HepG2 (cell line): ENCODE results near the gene GPLD1. TPM values are rescaled to one million over a fixed set of nuclear protein-coding genes. Genes with fewer than 3 reads are reported as not detected.
A peak's percentile ranks its signal among the peaks of the same experiment; 100 is the strongest.

Experiments
- ELF1 ChIP-seq: sonication (generic); formaldehyde crosslinking; IDR thresholded peaks from 2 replicates; pipeline ENCODE4 v1.4.0; 2020; ENCODE audit warnings: missing genetic modification reagents
- GATAD1 ChIP-seq: IDR thresholded peaks from 2 replicates; pipeline ENCODE4 v1.6.1; 2016; ENCODE audit warnings: missing genetic modification reagents, missing compliant biosample characterization
- GTF3A ChIP-seq: sonication (generic); formaldehyde crosslinking; conservative IDR thresholded peaks from 2 replicates; pipeline ENCODE4 v1.4.0; 2020; ENCODE audit warnings: mild to moderate bottlenecking, missing genetic modification reagents
- IKZF1 ChIP-seq: fragments of 450-650 bp; IDR thresholded peaks from 2 replicates; pipeline ENCODE4 v1.7.1; 2016
- MEF2D ChIP-seq: sonication (generic); formaldehyde crosslinking; IDR thresholded peaks from 2 replicates; pipeline ENCODE4 v1.5.1; 2020; ENCODE audit warnings: mild to moderate bottlenecking, missing genetic modification reagents
- NFE2L1 ChIP-seq: sonication (generic); formaldehyde crosslinking; IDR thresholded peaks from 2 replicates; pipeline ENCODE4 v1.4.0; 2020; ENCODE audit warnings: missing genetic modification reagents, mild to moderate bottlenecking, borderline replicate concordance
- RCOR2 ChIP-seq: IDR thresholded peaks from 2 replicates; pipeline ENCODE4 v1.6.1; 2016; ENCODE audit warnings: missing biosample characterization, missing genetic modification reagents
- SMARCC2 ChIP-seq: fragments of 450-650 bp; IDR thresholded peaks from 2 replicates; pipeline ENCODE4 v1.6.1; 2017; ENCODE audit warnings: antibody characterized with exemption, mild to moderate bottlenecking
- SNAI1 ChIP-seq: sonication (generic); formaldehyde crosslinking; IDR thresholded peaks from 2 replicates; pipeline ENCODE4 v1.5.0; 2020; ENCODE audit warnings: mild to moderate bottlenecking, missing genetic modification reagents, borderline replicate concordance
- SPEN ChIP-seq: sonication (generic); formaldehyde crosslinking; IDR thresholded peaks from 2 replicates; pipeline ENCODE4 v1.5.1; 2020; ENCODE audit warnings: low read depth, mild to moderate bottlenecking, missing genetic modification reagents
- TAF15 ChIP-seq: fragments of 200-400 bp; formaldehyde crosslinking; IDR thresholded peaks from one replicate; pipeline ENCODE4 v1.6.1; 2018; ENCODE audit warnings: mild to moderate bottlenecking, low read depth, low read length; ENCODE audit not compliant: poor library complexity, severe bottlenecking
- TBX2 ChIP-seq: sonication (generic); formaldehyde crosslinking; IDR thresholded peaks from 2 replicates; pipeline ENCODE4 v1.5.0; 2020; ENCODE audit warnings: missing genetic modification reagents, mild to moderate bottlenecking, borderline replicate concordance
- ZFP82 ChIP-seq: sonication (generic); formaldehyde crosslinking; IDR thresholded peaks from 2 replicates; pipeline ENCODE4 v1.5.1; 2020; ENCODE audit warnings: mild to moderate bottlenecking, missing genetic modification reagents, borderline replicate concordance
- ZFY ChIP-seq: sonication (generic); formaldehyde crosslinking; IDR thresholded peaks from 2 replicates; pipeline ENCODE4 v1.4.0; 2020; ENCODE audit warnings: missing genetic modification reagents
- ZIK1 ChIP-seq: sonication (generic); formaldehyde crosslinking; IDR thresholded peaks from 2 replicates; pipeline ENCODE4 v1.5.0; 2020; ENCODE audit warnings: mild to moderate bottlenecking, low read depth, missing genetic modification reagents, borderline replicate concordance
- ZNF235 ChIP-seq: sonication (generic); formaldehyde crosslinking; IDR thresholded peaks from 2 replicates; pipeline ENCODE4 v1.8.1; 2023; ENCODE audit warnings: mild to moderate bottlenecking, missing genetic modification reagents, borderline replicate concordance
- ZNF260 ChIP-seq: sonication (generic); formaldehyde crosslinking; IDR thresholded peaks from 2 replicates; pipeline ENCODE4 v1.4.0; 2020; ENCODE audit warnings: missing genetic modification reagents, low read depth, mild to moderate bottlenecking, borderline replicate concordance
- ZNF773 ChIP-seq: sonication (generic); formaldehyde crosslinking; IDR thresholded peaks from 2 replicates; pipeline ENCODE4 v1.4.0; 2020; ENCODE audit warnings: missing genetic modification reagents, borderline replicate concordance
- ZNF790 ChIP-seq: sonication (generic); formaldehyde crosslinking; IDR thresholded peaks from 2 replicates; pipeline ENCODE4 v1.8.0; 2022; ENCODE audit warnings: missing genetic modification reagents, mild to moderate bottlenecking, borderline replicate concordance
- ZNF839 ChIP-seq: sonication (generic); formaldehyde crosslinking; IDR thresholded peaks from 2 replicates; pipeline ENCODE4 v1.4.0; 2020; ENCODE audit warnings: missing genetic modification reagents, mild to moderate bottlenecking, borderline replicate concordance
- polyA plus RNA-seq, 8 experiments: library from polyadenylated mRNA; depleted of rRNA in 3 of 8; stranded (reverse) in 7 of 8; unstranded in 1 of 8; fragments of >200 nt; fragmentation: Illumina TruSeq in 4 of 8; extraction: Trizol in 4 of 8; gene quantifications; 2 replicates each; pipeline versions ENCODE4 v1.2.1 to v1.2.3, GENCODE V29; 2011 to 2016; ENCODE audit warnings: low read depth in 4 of 8, missing spikeins in 1 of 8, mixed read lengths in 1 of 8; ENCODE audit not compliant: insufficient read depth in 1 of 8
- total RNA-seq, 5 experiments: library from RNA; depleted of rRNA; stranded (reverse); fragments of >200 nt; fragmentation: Illumina TruSeq; extraction: Trizol; gene quantifications; 2 replicates each; pipeline ENCODE4 v1.2.3, GENCODE V29; 2016; ENCODE audit warnings: low read depth in 1 of 5
- TF ChIP-seq, protein P1 (sequence below): sonication (generic); formaldehyde crosslinking; IDR thresholded peaks from 2 replicates; pipeline ENCODE4 v1.5.1; 2020; ENCODE audit warnings: mild to moderate bottlenecking, missing genetic modification reagents, borderline replicate concordance
- TF ChIP-seq, protein P2 (sequence below): sonication (generic); formaldehyde crosslinking; IDR thresholded peaks from 2 replicates; pipeline ENCODE4 v1.5.0; 2020; ENCODE audit warnings: missing genetic modification reagents, mild to moderate bottlenecking, borderline replicate concordance
- TF ChIP-seq, protein P3 (sequence below): sonication (generic); formaldehyde crosslinking; IDR thresholded peaks from 2 replicates; pipeline ENCODE4 v1.5.1; 2020; ENCODE audit warnings: missing genetic modification reagents, mild to moderate bottlenecking, borderline replicate concordance
- TF ChIP-seq, protein P4 (sequence below): sonication (generic); formaldehyde crosslinking; conservative IDR thresholded peaks from 2 replicates; pipeline ENCODE4 v1.8.0; 2022; ENCODE audit warnings: missing genetic modification reagents

GPLD1 gene
- total and polyA plus RNA-seq, 2 of the 13 experiments (the other 11 are each of a cell fraction or from before 2014, with no cell fraction given) = 6.2 to 7.6 TPM

DNA sequence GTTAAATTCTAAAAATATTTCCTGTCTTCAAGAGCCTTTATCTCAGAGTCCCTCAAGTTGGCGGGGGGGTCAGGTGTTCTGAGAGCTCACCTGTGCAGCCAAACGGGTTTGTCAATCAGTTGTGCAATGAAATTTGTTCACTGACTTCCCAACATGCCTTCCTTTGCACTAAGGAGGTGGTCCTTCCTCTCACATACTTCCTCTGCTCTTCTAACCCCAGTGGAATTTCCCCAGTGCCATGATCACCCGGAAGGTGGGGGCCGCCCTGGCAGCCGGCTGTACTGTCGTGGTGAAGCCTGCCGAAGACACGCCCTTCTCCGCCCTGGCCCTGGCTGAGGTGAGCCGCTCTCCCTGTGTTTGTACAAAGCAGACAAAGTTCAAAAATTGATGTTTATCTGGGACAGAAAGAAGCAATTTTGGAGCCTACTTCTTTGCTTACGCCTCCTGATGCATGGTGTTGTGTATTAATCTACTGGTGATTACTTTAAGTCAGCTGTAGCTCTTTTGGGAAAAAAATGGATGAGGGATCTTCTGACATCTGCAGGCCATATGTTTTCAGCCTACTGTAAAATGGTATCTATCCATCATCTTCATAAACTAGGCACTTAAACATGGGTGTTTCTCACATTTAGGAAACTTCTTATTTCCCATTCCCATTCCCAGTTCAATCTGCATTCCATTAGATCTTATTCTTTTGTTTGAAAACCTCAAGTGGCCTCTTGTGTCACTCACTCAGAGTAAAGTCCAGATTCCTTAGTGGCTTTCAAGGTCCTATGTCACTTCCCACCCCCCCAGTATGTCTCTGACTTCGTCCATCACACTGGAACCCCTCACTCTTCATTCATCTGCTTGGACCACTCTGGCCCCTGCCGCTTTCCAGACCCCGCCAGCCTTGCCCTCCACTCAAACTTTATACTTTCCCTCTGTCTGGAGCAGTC is 15.5 kb upstream of the GPLD1 start (continued):
- no peak for TF ChIP-seq GTF3A (CRISPR knock-in tag)
- TF ChIP-seq, protein P1, sequence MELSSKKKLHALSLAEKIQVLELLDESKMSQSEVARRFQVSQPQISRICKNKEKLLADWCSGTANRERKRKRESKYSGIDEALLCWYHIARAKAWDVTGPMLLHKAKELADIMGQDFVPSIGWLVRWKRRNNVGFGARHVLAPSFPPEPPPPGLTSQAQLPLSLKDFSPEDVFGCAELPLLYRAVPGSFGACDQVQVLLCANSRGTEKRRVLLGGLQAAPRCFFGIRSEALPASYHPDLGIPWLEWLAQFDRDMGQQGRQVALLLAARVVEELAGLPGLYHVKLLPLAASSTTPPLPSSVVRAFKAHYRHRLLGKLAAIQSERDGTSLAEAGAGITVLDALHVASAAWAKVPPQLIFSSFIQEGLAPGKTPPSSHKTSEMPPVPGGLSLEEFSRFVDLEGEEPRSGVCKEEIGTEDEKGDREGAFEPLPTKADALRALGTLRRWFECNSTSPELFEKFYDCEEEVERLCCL (CRISPR knock-in tag) = no peak
- TF ChIP-seq ZIK1 = no peak
- no peak for TF ChIP-seq ZNF773 (CRISPR knock-in tag)
- TF ChIP-seq ZFY (CRISPR knock-in tag) = peak; percentile 20; the same call in 1 of the 2 replicates
- TF ChIP-seq, protein P2, sequence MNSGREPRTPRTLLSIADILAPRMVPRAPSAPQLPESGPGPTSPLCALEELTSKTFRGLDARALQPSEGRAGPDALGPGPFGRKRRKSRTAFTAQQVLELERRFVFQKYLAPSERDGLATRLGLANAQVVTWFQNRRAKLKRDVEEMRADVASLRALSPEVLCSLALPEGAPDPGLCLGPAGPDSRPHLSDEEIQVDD = no peak
- TF ChIP-seq, protein P3, sequence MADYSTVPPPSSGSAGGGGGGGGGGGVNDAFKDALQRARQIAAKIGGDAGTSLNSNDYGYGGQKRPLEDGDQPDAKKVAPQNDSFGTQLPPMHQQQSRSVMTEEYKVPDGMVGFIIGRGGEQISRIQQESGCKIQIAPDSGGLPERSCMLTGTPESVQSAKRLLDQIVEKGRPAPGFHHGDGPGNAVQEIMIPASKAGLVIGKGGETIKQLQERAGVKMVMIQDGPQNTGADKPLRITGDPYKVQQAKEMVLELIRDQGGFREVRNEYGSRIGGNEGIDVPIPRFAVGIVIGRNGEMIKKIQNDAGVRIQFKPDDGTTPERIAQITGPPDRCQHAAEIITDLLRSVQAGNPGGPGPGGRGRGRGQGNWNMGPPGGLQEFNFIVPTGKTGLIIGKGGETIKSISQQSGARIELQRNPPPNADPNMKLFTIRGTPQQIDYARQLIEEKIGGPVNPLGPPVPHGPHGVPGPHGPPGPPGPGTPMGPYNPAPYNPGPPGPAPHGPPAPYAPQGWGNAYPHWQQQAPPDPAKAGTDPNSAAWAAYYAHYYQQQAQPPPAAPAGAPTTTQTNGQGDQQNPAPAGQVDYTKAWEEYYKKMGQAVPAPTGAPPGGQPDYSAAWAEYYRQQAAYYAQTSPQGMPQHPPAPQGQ (CRISPR knock-in tag) = no peak
- TF ChIP-seq ZNF790 (CRISPR knock-in tag) = peak; percentile 22; the same call in 1 of the 2 replicates
- peak; percentile 63 for TF ChIP-seq GATAD1 (CRISPR knock-in tag)
- peak; percentile 72; the same call in 1 of the 2 replicates for TF ChIP-seq TBX2 (CRISPR knock-in tag)
- TF ChIP-seq NFE2L1 (CRISPR knock-in tag) = no peak
- TF ChIP-seq RCOR2 (CRISPR knock-in tag) = 0 out of 2 replicates have a peak, but pooled peaks have one; percentile 30
- no peak for TF ChIP-seq ZFP82 (CRISPR knock-in tag)
- TF ChIP-seq SNAI1 (CRISPR knock-in tag) = no peak
- no peak for TF ChIP-seq SMARCC2
- TF ChIP-seq IKZF1 = no peak
- TF ChIP-seq, protein P4, sequence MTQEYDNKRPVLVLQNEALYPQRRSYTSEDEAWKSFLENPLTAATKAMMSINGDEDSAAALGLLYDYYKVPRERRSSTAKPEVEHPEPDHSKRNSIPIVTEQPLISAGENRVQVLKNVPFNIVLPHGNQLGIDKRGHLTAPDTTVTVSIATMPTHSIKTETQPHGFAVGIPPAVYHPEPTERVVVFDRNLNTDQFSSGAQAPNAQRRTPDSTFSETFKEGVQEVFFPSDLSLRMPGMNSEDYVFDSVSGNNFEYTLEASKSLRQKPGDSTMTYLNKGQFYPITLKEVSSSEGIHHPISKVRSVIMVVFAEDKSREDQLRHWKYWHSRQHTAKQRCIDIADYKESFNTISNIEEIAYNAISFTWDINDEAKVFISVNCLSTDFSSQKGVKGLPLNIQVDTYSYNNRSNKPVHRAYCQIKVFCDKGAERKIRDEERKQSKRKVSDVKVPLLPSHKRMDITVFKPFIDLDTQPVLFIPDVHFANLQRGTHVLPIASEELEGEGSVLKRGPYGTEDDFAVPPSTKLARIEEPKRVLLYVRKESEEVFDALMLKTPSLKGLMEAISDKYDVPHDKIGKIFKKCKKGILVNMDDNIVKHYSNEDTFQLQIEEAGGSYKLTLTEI (CRISPR knock-in tag) = no peak
- no peak for TF ChIP-seq MEF2D (CRISPR knock-in tag)
- no peak for TF ChIP-seq ZNF839 (CRISPR knock-in tag)
- no peak for TF ChIP-seq ZNF260 (CRISPR knock-in tag)
- no peak for TF ChIP-seq ZNF235
- TF ChIP-seq ELF1 = peak; percentile 88
- TF ChIP-seq SPEN (CRISPR knock-in tag) = no peak
- TF ChIP-seq TAF15 = no peak
